ENCODE data around the gene PARVA. TPM values are rescaled to one million over a fixed set of nuclear protein-coding genes. Genes with fewer than 3 reads are reported as not detected.
A peak's percentile ranks its signal among the peaks of the same experiment; 100 is the strongest.

PARVA gene
- total and polyA plus RNA-seq, 4 experiments from 2014 or later = 0.75 to 2.4 (median 1.4) TPM

DNA sequence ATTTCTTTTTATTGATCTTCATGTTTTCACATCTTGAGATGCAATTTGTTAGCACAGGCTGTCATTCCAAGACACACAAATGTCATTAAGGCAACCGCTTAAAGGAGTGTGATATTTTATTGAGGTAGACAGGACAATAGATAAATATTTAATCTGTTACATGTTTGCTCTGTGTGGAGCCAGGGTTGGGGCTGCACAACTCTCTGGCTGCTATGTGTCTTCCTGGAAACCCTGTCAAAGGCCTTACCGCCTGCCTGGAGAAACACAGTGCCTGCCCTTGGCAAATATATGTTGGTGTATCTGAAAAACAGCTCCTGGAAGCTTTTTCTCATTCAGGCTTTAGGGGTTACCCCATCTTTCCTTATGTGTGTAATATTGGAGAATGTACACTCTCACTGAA, 157.2 kb downstream of the PARVA start:
- H3K27me3 Mint-ChIP-seq = peaks cover 12 to 17% of the 10 kb centered on the region in 2 donors
- H3K4me3 Mint-ChIP-seq = no peak overlapping the region
- no peaks in the 10 kb centered on the region for H3K36me3 Mint-ChIP-seq
- Histone ChIP-seq H3K27ac (ENCODE audit: low read depth, low read length) (no peak overlapping the region), H3K27me3 (ENCODE audit: insufficient read depth, low read length) (no peaks in the 10 kb centered on the region), H3K36me3 (ENCODE audit: insufficient read depth, low read length) (no peaks in the 10 kb centered on the region), H3K4me3 (ENCODE audit: low read length in 2 of 2) (no peak overlapping the region), H3K4me1 (ENCODE audit: insufficient read depth, low read length) (no peaks in the 10 kb centered on the region), H3K9me3 (ENCODE audit: control insufficient read depth in 1 of 2, low read length in 2 of 2) (no peaks in the 10 kb centered on the region)
- ChIA-PET POLR2A (ENCODE audit: partially characterized antibody) (no interaction called here), CTCF (ENCODE audit: partially characterized antibody) (interaction anchor here (1.0 kb wide), 1 partner anchor 60 kb away, joined by 3 read pairs; no protein-coding TSS in a partner anchor)
- no peak overlapping the region for H3K27ac Mint-ChIP-seq
- intact Hi-C loops (cut with micrococcal nuclease) = no loop called here
- no peaks in the 10 kb centered on the region for H3K9me3 Mint-ChIP-seq
- no peaks in the 10 kb centered on the region for H3K4me1 Mint-ChIP-seq
- no peak for DNase-seq

DNA sequence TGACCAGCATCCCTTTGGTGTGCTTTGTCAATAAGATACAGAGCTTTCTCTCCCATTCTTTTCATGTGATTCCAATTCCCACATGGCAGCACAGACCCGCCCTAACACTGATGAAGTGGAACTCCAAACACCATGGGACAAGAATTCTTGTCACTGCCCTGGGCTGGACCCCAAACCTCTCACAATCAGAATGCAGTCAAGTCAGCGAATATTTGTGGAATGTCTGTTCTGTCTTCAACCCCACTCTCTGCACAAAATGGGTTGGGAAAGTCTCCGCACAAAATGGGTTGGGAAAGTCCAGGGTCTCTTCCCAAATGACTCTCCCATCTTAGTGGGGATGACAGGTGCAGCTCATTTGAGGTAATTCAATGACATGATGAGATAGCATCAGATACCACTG, 157.9 kb downstream of the PARVA start:
- no peaks in the 10 kb centered on the region for H3K27me3 ChIP-seq (ENCODE audit: insufficient read depth, low read length)
- POLR2A ChIA-PET (ENCODE audit: partially characterized antibody) = no interaction called here
- H3K36me3 ChIP-seq (ENCODE audit: insufficient read depth, low read length) = no peaks in the 10 kb centered on the region
- H3K4me1 Mint-ChIP-seq = no peaks in the 10 kb centered on the region
- peaks cover 12 to 17% of the 10 kb centered on the region in 2 donors for H3K27me3 Mint-ChIP-seq
- no peaks in the 10 kb centered on the region for H3K9me3 ChIP-seq (ENCODE audit: control insufficient read depth in 1 of 2, low read length in 2 of 2)
- H3K4me3 Mint-ChIP-seq = no peak overlapping the region
- no peaks in the 10 kb centered on the region for H3K9me3 Mint-ChIP-seq
- H3K27ac Mint-ChIP-seq = no peak overlapping the region
- no peaks in the 10 kb centered on the region for H3K4me1 ChIP-seq (ENCODE audit: insufficient read depth, low read length)
- DNase-seq = no peak
- no peaks in the 10 kb centered on the region for H3K36me3 Mint-ChIP-seq
- intact Hi-C loops (cut with micrococcal nuclease) = no loop called here
- H3K4me3 ChIP-seq (ENCODE audit: low read length in 2 of 2) = no peak overlapping the region
- CTCF ChIA-PET (ENCODE audit: partially characterized antibody) = no interaction called here
- no peak overlapping the region for H3K27ac ChIP-seq (ENCODE audit: low read depth, low read length)

- intact Hi-C loops (cut with micrococcal nuclease) = no loop called here
- Histone ChIP-seq H3K27ac (ENCODE audit: low read depth, low read length) (no peak overlapping the region), H3K4me1 (ENCODE audit: insufficient read depth, low read length) (no peaks in the 10 kb centered on the region), H3K9me3 (ENCODE audit: control insufficient read depth in 1 of 2, low read length in 2 of 2) (no peaks in the 10 kb centered on the region), H3K27me3 (ENCODE audit: insufficient read depth, low read length) (no peaks in the 10 kb centered on the region), H3K4me3 (ENCODE audit: low read length in 2 of 2) (no peak overlapping the region), H3K36me3 (ENCODE audit: insufficient read depth, low read length) (no peaks in the 10 kb centered on the region)
- no peaks in the 10 kb centered on the region for H3K4me1 Mint-ChIP-seq
- no peak for DNase-seq
- peaks cover 12 to 17% of the 10 kb centered on the region in 2 donors for H3K27me3 Mint-ChIP-seq
- ChIA-PET POLR2A (ENCODE audit: partially characterized antibody) (no interaction called here), CTCF (ENCODE audit: partially characterized antibody) (interaction anchor here (1.1 kb wide), 1 partner anchor 205 kb away, joined by 3 read pairs; no protein-coding TSS in a partner anchor)
- H3K9me3 Mint-ChIP-seq = no peaks in the 10 kb centered on the region
- no peaks in the 10 kb centered on the region for H3K36me3 Mint-ChIP-seq
- peak overlapping the region in 1 of 7 donors; percentile 8 for H3K27ac Mint-ChIP-seq
- no peak overlapping the region for H3K4me3 Mint-ChIP-seq
Measured at GRCh38 chr11:12536566-12536965, 159.2 kb downstream of the PARVA start.

GRCh38 chr11:12537778-12538401, 160.5 kb downstream of the PARVA start:
- Histone ChIP-seq H3K36me3 (ENCODE audit: insufficient read depth, low read length) (no peaks in the 10 kb centered on the region), H3K4me1 (ENCODE audit: insufficient read depth, low read length) (no peaks in the 10 kb centered on the region), H3K9me3 (ENCODE audit: control insufficient read depth in 1 of 2, low read length in 2 of 2) (no peaks in the 10 kb centered on the region), H3K27me3 (ENCODE audit: insufficient read depth, low read length) (no peaks in the 10 kb centered on the region), H3K4me3 (ENCODE audit: low read length in 2 of 2) (no peak overlapping the region), H3K27ac (ENCODE audit: low read depth, low read length) (no peak overlapping the region)
- peak overlapping the region in 1 of 7 donors; percentile 10 for H3K27ac Mint-ChIP-seq
- CTCF ChIA-PET (ENCODE audit: partially characterized antibody) = no interaction called here
- H3K27me3 Mint-ChIP-seq = peaks cover 12 to 17% of the 10 kb centered on the region in 2 donors
- DNase-seq = no peak
- no peaks in the 10 kb centered on the region for H3K36me3 Mint-ChIP-seq
- H3K9me3 Mint-ChIP-seq = no peaks in the 10 kb centered on the region
- no peaks in the 10 kb centered on the region for H3K4me1 Mint-ChIP-seq
- intact Hi-C loops (cut with micrococcal nuclease) = no loop called here
- no peak overlapping the region for H3K4me3 Mint-ChIP-seq
- POLR2A ChIA-PET (ENCODE audit: partially characterized antibody) = no interaction called here

GRCh38 chr11:12538889-12539421, 161.6 kb downstream of the PARVA start:
- Histone ChIP-seq H3K4me1 (ENCODE audit: insufficient read depth, low read length) (no peaks in the 10 kb centered on the region), H3K27me3 (ENCODE audit: insufficient read depth, low read length) (no peaks in the 10 kb centered on the region), H3K9me3 (ENCODE audit: control insufficient read depth in 1 of 2, low read length in 2 of 2) (no peaks in the 10 kb centered on the region), H3K36me3 (ENCODE audit: insufficient read depth, low read length) (no peaks in the 10 kb centered on the region), H3K4me3 (ENCODE audit: low read length in 2 of 2) (no peak overlapping the region), H3K27ac (ENCODE audit: low read depth, low read length) (no peak overlapping the region)
- H3K27me3 Mint-ChIP-seq = peaks cover 12 to 23% of the 10 kb centered on the region in 2 donors
- H3K4me1 Mint-ChIP-seq = no peaks in the 10 kb centered on the region
- H3K9me3 Mint-ChIP-seq = no peaks in the 10 kb centered on the region
- peak overlapping the region in 1 of 7 donors; percentile 74 for H3K27ac Mint-ChIP-seq
- H3K4me3 Mint-ChIP-seq = no peak overlapping the region
- no peak for DNase-seq
- ChIA-PET CTCF (ENCODE audit: partially characterized antibody) (no interaction called here), POLR2A (ENCODE audit: partially characterized antibody) (no interaction called here)
- intact Hi-C loops (cut with micrococcal nuclease) = no loop called here
- no peaks in the 10 kb centered on the region for H3K36me3 Mint-ChIP-seq

- ChIA-PET POLR2A (ENCODE audit: partially characterized antibody) (no interaction called here), CTCF (ENCODE audit: partially characterized antibody) (no interaction called here)
- no peaks in the 10 kb centered on the region for H3K4me1 Mint-ChIP-seq
- H3K9me3 Mint-ChIP-seq = no peaks in the 10 kb centered on the region
- Histone ChIP-seq H3K27me3 (ENCODE audit: insufficient read depth, low read length) (no peaks in the 10 kb centered on the region), H3K36me3 (ENCODE audit: insufficient read depth, low read length) (no peaks in the 10 kb centered on the region), H3K4me3 (ENCODE audit: low read length in 2 of 2) (no peak overlapping the region), H3K27ac (ENCODE audit: low read depth, low read length) (no peak overlapping the region), H3K4me1 (ENCODE audit: insufficient read depth, low read length) (no peaks in the 10 kb centered on the region), H3K9me3 (ENCODE audit: control insufficient read depth in 1 of 2, low read length in 2 of 2) (no peaks in the 10 kb centered on the region)
- H3K27me3 Mint-ChIP-seq = peaks cover 12 to 23% of the 10 kb centered on the region in 2 donors
- H3K27ac Mint-ChIP-seq = no peak overlapping the region
- DNase-seq = no peak
- intact Hi-C loops (cut with micrococcal nuclease) = no loop called here
- H3K4me3 Mint-ChIP-seq = no peak overlapping the region
- H3K36me3 Mint-ChIP-seq = no peaks in the 10 kb centered on the region
Measured at GRCh38 chr11:12539572-12539971, 162.2 kb downstream of the PARVA start.

GRCh38 chr11:12540075-12540680, 162.8 kb downstream of the PARVA start:
- Mint-ChIP-seq H3K27ac (no peak overlapping the region), H3K9me3 (no peaks in the 10 kb centered on the region), H3K27me3 (peaks cover 14 to 21% of the 10 kb centered on the region in 2 donors), H3K4me3 (no peak overlapping the region), H3K36me3 (no peaks in the 10 kb centered on the region), H3K4me1 (no peaks in the 10 kb centered on the region)
- Histone ChIP-seq H3K27ac (ENCODE audit: low read depth, low read length) (no peak overlapping the region), H3K9me3 (ENCODE audit: control insufficient read depth in 1 of 2, low read length in 2 of 2) (no peaks in the 10 kb centered on the region), H3K4me1 (ENCODE audit: insufficient read depth, low read length) (no peaks in the 10 kb centered on the region), H3K27me3 (ENCODE audit: insufficient read depth, low read length) (no peaks in the 10 kb centered on the region), H3K36me3 (ENCODE audit: insufficient read depth, low read length) (no peaks in the 10 kb centered on the region), H3K4me3 (ENCODE audit: low read length in 2 of 2) (no peak overlapping the region)
- DNase-seq = no peak
- ChIA-PET CTCF (ENCODE audit: partially characterized antibody) (interaction anchor here (1.0 kb wide), 1 partner anchor 40 kb away, joined by 3 read pairs; no protein-coding TSS in a partner anchor), POLR2A (ENCODE audit: partially characterized antibody) (no interaction called here)
- intact Hi-C loops (cut with micrococcal nuclease) = no loop called here
